Caki2 (cell line): ENCODE data around the gene TRAPPC12. TPM values are rescaled to one million over a fixed set of nuclear protein-coding genes. Genes with fewer than 3 reads are reported as not detected.
"Not testable (repeated sequence)": the region's sequence is repeated elsewhere in the genome, so short reads cannot be mapped to it uniquely, and the experiment has no call there.

Source experiments
- DNase-seq: peaks from one replicate; pipeline ENCODE4 v3.0.0-alpha.2; 2015; ENCODE audit warnings: low read depth
- in situ Hi-C: cut with HindIII; loops from 2 replicates; pipeline ENCODE4 v1.10.0; 2016; ENCODE audit warnings: low sequenced_read_pairs, low pct_unique_long_range_greater_than_20kb, mixed read lengths
- total RNA-seq: library from RNA; depleted of rRNA; stranded (reverse); fragments of >200 nt; shearing (Covaris generic); gene quantifications from 2 replicates; pipeline ENCODE4 v1.2.3, GENCODE V29; 2014; ENCODE audit warnings: low replicate concordance

The TRAPPC12 gene
- total RNA-seq, 1 experiment from 2014 or later, result 40.7 TPM

DNA sequence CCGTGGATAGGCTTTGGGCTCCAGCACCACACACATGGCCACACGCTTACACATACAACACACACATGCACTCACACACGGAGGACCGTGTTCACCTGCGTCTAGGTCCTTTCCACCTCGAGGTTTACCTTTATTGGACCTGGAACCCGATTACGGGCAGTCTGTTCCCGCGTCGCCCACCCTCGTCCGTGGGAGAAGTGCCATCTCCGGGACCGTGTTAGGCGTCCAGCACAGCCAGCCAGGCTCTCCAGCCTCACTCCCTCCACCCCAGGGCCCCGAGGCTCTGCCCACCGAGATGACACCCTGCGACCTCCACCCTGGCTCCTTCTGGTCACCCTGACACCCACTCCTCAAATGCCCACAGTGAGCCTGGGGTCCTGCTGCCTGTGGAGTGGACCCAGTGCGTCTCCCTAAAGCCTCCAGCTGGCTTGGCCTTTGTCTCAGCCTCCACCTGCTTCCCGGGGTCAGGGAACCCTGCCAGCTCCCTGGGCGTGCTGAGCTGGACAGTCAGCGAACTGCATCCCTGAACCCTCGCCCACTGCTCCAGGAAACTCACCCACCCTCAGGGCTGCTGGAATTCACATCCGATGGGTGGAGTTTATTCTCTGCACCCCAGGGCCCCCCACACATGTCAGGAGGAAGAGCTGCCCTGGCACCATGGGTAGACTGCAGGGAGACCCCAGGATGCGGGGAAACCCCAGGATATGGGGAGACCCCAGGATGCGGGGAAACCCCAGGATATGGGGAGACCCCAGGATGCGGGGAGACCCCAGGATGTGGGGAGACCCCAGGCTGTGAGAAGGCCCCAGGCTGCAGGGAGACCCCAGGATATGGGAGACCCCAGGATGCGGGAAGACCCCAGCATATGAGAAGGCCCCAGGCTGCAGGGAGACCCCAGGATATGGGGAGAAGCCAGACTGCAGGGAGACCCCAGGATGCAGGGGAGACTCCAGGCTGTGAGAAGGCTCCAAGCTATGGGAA lies 106.8 kb downstream of the TRAPPC12 start:
- in situ Hi-C loops, result no loop called here
- no peak for DNase-seq

DNA sequence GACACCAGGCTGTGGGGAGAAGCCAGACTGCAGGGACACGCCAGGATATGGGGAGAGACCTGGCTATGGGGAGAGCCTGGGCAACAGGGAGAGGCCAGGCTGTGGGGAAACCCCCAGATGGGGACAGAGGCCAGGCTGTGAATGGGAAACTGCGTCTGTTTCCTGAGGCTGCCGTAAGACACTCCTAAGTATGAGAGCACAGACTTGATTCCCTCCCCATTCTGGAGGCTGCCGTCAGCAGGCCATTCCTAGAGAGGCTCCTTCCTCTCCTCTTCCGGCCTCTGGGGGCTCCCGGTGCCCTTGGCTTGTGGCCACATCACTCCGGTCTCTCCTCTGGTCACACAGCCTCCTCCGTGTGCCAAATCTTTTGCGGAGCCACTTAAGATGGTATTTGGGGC lies 107.5 kb downstream of the TRAPPC12 start:
- in situ Hi-C loops, result no loop called here
- no peak for DNase-seq

DNA sequence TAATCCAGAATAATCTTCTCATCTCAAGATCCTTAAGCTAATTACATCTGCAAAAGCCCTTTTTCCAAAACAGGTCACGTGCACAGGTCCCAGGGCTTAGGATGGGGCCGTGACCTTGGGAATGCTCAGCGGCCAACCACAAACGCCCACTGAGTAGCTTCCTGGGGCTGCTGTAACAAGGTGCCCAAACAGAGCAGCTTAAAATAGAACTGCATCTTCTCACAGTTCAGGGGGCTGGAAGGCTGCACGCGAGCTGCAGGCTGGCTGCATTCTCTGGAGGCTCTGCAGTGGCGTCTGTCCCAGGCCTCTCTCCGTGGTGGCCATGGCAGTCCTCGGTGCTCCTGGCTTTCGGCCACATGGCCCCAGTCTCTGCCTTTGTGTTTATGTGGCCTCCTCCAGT lies 107.9 kb downstream of the TRAPPC12 start:
- no peak for DNase-seq
- in situ Hi-C loops, result no loop called here

DNA sequence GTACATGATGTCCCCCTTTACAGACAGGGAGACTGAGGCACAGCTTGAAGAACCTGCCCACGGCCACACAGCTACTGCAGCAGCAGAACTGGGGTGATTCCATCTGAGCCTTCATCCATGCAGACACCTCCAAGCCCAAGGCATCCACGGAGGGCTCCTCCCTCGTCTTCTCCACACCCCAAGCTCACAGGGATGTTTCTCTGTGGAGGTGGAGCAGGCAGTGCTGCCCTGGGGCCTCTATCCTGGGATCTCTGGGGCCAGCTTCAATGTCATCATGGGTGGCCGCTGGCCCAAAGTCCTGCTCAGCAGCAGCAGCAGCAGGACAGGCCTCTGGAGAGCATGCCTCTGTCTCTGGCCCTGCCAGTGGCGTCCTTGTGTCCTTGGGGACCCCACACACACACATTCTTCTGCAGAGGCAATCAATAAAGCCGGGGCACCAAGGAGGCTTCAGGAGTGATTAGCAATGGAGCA lies 108.6 kb downstream of the TRAPPC12 start:
- no peak for DNase-seq
- in situ Hi-C loops, result no loop called here

DNA sequence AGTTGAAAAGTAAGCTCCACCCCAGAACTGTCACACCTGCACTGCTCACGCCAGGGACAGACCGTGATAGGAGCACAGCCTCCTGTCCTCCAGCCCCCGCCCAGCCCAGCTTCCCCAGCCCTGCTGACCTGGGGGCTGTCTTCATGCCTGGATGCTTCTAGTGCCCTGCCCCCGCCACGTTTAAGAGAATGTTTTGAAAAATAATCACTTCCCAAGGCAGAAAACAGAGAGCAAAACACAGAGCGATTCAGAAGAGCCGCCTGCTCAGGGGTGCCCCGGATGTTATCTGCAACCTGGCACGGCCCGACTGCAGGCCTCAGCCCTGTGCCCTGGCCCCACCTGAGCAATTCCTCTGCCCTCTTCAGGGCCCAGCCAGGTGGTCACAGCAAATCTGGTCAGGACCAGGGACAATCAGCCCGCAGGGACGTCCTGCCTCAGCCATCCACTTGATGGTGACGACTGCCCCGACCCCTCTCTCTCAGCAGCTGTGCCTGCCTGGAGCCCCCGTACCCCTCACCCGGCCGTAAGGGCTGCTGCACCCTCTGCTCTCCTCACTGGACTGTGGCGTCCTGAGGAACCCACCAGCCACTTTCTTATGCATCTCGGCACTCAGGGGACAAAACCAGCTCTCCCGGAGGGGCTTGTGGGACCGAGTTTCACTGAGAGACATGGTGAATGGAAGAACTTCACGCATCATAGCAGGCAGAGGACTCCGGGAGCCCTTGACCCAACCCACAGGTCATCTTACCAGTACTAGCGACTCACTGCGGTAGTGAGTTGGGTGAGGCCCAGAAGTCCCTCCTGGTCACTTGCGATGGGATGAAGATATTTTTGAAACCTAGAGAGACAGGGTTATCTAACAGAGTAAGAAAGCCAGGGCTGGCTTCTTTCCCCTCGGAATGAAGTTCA lies 109.6 kb downstream of the TRAPPC12 start:
- no peak for DNase-seq
- in situ Hi-C loops, result no loop called here

DNA sequence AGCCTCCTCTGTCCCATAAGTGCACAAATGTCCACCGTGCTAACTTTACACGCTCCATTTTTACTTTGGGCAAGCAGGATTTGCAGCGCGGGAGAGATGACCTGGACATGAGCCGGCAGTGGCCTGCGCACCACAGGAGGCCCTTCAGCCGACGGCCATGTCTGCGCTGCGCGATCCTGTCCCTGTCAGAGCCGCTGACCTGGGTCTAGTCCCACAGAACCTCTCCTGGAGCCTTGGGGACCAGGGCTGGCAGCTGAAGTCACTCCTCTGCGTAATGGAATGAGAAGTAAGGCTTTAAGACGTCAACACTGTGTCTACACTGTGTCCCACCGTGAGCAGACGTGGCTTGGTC lies 110.2 kb downstream of the TRAPPC12 start:
- no peak for DNase-seq
- in situ Hi-C loops, result no loop called here

DNA sequence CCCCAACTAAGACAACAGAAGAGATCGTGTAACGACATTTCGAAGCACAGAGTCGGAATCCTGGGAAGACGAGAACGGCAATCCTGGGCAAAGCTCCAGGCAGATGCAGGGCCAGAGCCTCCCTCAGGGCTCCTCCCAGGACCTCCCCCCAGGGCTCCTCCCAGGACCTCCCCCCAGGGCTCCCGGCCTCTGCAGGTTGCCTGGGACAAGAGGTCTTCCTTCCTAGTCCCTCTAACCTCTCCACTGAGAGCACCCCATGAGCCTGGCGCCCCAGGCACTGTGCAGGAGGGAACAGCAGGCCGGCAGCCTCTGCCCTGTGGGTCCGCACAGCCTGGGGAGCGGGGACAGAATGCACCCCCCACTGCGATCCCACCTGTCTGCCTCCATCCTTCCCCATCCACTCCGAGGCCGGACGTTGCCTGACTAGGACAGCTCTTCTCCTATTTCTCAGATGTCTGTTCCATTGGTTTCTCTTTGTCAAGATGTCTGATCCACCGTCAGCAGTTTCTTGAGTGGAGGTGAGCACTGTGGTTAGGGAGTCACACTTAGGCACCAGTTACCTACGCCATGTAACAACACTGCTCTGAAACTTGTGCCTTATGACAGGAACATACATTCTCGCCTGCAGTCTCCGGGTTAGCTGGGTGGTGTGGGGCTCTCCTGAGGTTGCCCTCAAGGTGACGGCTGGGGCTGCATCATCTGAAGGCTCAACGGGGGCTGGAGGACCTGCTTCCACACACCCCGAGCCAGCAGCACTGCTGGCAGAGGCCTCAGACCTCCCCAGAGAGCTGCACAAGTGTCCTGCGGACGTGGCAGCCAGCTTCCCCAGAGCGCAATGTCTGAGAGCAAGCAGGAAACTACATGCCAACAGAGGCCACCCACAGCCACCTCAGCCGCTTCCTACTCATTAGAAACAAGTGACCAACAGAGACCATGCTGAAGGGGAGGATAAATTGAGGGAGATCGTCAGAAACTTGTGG lies 111.0 kb downstream of the TRAPPC12 start:
- DNase-seq, result no peak

DNA sequence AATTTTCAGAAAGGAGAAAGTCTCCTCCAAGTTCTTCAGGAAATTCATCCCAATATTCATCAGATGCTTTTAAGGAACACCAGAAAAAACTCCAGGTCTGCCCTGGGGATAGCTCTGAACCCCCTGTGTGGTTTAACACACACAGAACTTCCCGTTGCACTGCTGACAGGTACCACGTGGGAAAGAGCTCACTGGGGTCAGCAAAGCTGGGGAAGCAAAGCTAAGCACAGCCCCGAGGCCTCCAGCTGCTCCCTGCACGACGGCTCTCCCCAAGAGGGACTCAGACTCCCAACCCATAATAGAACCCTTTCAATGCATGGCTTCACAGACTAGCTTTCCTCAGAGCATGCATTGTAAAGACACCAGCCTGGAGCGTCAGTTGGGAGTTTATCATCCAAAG lies 111.8 kb downstream of the TRAPPC12 start:
- DNase-seq, result no peak
- in situ Hi-C loops, result no loop called here

More for the DNA sequence above, 111.0 kb downstream of the TRAPPC12 start:
- in situ Hi-C loops, result no loop called here

DNA sequence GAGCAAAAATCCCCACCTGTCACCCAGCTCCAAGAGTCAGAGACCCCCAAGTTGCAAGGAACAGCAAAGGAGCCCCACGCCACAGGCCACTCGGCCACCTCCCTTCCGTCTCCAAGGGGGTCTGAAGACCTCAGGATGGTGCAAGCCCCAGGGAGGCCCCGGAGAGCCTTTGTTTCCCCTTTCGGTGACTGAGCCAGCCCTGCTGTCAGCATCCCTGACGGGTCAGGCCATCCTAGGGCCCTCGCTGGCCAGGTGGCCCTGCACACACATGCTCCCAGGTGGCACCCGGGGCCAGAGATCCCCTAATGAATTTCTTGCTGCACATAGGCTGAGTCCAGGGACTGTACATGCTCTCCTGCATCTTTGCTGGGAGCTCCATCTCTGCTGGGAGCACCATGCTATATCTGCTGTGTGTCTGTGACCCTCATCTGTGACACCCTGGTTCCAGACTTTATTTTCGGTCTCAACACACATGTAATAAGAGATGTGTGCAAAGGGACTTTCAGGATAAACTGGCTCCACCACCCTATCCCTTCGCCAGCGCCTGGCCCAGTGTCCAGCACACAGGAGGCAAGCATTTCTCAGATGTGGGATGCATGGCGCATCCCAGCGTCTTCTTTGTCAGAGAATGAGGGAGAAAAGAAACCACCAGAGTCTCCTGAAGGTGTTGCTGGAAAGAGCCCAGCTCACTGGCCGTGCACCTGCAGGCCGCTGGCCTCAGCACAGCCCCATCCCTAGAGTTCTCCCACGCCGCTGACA lies 112.4 kb downstream of the TRAPPC12 start:
- DNase-seq, result no peak
- in situ Hi-C loops, result no loop called here

DNA sequence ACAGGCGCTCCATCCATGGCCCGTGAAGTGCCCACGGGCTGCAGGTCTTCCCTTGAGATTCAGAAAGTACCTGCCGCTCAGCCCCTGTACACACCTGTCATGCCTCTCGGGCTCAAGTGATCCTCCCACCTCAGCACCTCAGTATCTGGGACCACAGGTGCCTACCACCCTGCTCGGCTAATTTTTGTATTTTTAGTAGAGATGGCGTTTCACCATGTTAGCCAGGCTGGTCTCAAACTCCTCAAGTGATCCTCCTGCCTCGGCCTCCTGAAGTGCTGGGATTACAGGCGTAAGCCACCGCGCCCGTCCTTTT lies 112.9 kb downstream of the TRAPPC12 start:
- in situ Hi-C loops, result not testable (repeated sequence)

DNA sequence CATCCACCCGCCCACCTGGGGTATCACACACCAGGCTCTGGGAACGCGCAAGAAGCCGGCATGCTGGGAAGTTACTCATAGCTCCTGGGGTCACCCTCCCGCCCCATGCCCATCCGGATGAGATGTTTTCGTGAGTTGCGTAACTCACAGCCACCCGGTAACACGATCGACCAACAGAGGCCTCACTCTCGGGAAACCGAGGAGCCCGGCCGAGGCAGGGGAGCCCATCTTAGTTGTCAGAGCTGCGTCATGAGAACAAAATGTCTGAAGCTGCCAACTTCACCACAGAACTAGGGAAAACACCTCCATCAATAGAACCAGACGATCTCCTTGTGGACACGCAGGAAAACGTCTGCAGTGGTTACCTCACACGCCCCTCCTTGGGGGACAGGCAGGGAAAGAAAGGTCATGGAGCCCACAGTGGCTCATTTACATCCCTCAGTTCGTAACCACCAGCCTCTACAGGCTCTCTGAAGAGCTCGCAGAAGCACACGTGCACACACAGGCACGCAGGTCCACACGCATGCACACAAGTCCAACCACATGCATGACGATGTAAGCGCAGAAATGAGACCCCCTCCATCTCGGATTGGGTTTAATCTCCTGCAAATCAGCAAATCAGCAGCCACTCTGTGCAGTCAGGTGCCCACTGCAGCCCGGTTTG lies 113.6 kb downstream of the TRAPPC12 start:
- DNase-seq, result no peak
- in situ Hi-C loops, result no loop called here

More for the DNA sequence above, 112.9 kb downstream of the TRAPPC12 start:
- not testable (repeated sequence) for DNase-seq

DNA sequence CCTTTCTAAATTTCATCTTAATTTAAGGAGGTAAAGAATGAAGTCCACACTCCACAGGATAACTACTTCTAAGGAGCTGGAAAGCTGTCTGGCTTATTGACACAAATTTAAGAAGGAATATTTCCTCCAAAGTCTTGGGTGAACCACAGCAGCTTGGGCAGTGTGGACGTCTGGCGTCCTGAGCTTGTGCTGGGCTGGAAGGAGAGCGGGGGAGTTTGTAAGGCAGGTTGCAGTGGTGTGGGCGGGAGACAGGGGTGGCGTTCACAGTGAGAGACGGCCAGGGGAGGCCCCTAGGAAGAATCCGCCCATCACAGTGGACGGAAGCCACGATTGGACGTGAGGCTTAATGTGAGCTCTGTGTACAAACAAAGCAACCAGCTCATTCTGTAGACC lies 114.1 kb downstream of the TRAPPC12 start:
- in situ Hi-C loops, result no loop called here
- DNase-seq, result no peak

DNA sequence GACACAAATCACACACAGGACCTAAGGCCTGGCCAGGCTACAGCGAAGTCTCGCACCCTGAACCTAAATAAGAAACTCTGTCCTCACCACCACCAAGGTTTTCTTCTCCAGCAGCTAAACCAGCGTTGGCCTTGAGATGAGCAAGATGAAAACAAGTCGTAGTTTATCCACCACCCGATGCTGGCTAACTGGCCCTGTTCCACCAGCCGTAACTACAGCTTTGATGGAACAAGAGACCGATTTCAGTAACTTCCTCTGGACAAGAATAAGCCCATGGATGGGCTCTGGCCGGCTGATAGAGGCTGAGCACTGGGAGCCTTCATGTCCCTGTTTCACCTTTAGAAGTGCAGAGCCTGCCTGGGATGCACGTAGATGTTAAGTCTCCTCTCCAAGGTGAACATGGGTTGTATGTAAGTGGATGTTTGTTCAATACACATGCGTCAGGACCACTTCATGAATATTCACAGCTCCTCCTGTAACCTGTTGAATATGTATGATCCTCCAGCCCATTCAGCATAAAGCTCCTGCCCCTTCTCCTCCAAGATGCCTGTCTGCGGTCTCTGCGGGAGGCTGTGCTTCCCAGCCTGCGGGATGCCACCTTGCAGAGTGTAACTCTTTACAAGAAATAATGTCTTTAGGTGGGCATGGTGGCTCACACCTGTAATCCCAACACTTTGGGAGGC lies 115.6 kb downstream of the TRAPPC12 start:
- DNase-seq, result no peak
- in situ Hi-C loops, result no loop called here

DNA sequence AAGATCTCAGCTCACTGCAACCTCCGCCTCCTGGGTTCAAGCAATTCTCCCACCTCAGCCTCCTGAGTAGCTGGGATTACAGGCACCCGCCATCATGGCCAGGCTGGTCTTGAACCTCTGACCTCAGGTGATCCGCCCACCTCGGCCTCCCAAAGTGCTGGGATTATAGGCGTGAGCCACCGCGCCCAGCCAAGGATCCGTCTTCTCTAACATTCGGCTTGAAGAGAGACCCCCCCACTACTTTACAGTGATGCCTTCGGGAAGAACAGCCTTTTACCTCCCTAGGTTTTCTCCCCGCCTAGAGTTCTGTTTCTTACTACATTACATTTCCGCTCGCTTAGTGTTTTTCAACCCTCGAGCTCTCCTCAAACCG lies 117.2 kb downstream of the TRAPPC12 start:
- DNase-seq, in situ Hi-C loops: not testable (repeated sequence)

DNA sequence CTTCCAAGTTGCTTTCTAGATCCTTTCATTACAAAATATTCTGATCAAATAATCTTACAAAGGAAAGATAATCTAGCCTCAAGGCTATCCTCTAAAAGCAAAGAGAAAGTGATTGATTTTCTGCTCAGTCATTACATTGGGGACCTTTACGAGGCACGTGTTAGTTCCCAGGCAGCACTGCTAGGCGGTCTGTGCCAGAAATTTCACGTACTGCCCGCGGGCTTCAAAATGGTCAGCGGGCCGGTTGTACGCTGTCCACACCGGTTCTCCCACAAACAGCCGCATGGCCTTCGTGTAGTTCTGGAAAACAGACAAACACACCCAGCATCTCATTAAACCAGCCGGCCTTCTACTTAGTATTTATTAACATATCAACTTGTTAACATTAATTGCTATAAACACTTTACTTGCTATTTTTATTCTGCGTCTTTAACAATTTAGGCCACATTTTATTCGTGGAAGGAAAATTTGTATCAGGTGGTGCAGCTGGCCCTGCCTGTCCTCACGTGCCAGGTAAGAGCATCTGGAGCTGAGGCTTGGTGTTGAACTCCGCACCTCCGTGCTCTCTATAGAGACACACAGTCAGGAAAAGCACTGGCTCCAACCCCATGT lies 119.4 kb downstream of the TRAPPC12 start:
- in situ Hi-C loops, result no loop called here
- no peak for DNase-seq

DNA sequence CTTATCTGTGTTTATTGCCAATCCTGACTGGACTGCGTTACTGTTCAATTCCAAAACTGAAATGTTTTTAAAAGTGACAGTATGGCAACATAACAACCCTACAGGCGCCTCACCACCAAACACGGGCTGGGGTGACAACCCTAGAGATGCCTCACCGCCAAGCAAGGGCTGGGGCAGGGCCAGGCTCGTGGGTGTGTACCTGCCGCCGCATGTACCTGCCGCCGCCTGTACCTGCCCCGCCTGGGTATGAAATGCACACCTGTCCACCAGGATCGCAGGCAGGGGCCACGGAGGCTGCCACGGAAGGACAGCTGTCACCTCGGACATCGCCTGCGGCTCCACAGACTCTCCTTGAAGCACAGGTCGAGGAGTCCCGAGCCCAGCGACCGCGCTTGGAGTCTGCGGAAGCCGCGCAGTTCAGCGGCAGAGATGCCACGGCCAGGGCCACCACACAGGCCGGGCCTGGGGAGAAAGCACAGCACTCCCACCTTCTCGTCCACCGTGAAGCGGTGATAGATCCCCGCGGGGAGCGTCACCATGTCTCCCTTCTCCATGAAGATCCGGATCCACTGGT lies 120.9 kb downstream of the TRAPPC12 start:
- in situ Hi-C loops, result no loop called here
- DNase-seq, result no peak
